ENCODE results near the gene ADCY4.

DNA sequence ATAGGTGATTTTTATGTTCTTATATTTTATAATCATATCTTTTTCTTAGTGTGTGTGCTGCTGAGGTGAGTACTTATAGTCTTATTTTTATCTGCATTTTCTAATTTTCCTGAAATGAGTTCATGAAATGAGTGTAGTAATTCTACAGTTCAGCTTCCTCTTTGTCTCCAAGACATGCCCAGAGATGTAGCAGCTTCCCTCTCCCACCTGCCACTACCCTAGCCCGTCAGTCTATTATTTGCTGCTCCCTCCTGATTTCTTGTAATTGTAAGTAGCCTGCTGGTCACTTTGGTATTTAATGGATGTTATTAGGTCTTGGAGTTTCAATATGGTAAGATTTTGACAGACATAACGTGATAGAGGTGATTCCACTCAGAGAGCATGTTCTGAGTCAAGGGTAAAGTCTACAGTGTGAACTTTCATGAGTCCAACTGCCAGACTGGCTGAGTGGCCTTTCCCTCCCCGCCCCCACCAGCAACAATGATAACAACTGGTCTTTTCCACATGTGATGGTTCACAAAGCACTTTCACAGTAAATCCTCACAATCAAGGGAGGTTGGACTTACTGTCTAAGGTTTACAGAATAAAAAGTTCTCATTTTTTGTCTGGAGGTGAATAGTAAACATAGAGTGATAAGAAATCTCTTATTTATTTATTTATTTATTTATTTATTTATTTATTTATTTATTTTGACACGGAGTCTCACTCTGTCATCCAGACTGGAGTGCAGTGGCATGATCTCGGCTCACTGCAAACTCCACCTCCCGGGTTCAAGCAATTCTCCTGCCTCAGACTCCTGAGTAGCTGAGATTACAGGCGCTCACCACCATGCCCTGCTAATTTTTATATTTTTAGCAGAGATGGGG is 9.2 kb upstream of the ADCY4 start:
- TF ChIP-seq, protein P1, sequence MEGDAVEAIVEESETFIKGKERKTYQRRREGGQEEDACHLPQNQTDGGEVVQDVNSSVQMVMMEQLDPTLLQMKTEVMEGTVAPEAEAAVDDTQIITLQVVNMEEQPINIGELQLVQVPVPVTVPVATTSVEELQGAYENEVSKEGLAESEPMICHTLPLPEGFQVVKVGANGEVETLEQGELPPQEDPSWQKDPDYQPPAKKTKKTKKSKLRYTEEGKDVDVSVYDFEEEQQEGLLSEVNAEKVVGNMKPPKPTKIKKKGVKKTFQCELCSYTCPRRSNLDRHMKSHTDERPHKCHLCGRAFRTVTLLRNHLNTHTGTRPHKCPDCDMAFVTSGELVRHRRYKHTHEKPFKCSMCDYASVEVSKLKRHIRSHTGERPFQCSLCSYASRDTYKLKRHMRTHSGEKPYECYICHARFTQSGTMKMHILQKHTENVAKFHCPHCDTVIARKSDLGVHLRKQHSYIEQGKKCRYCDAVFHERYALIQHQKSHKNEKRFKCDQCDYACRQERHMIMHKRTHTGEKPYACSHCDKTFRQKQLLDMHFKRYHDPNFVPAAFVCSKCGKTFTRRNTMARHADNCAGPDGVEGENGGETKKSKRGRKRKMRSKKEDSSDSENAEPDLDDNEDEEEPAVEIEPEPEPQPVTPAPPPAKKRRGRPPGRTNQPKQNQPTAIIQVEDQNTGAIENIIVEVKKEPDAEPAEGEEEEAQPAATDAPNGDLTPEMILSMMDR (IDR thresholded peaks at IDR 0.05; ENCODE audit: insufficient read depth, low read length, poor library complexity, severe bottlenecking): no peak
- no peak for TF ChIP-seq EZH2phosphoT487 (conservative IDR thresholded peaks at IDR 0.05; ENCODE audit: low read length)
